Neural progenitor cell (in vitro differentiated cells): Measurements from ENCODE around the gene TNFRSF13B.

Source experiments
- EZH2 ChIP-seq: fragments of 200-600 bp; sonication (generic); IDR thresholded peaks from 2 replicates; pipeline ENCODE4 v1.6.1; 2017; ENCODE audit warnings: antibody characterized with exemption, mild to moderate bottlenecking, moderate library complexity
- EZH2phosphoT487 ChIP-seq: fragments of 200-600 bp; sonication (generic); IDR thresholded peaks from 2 replicates; pipeline ENCODE4 v1.6.1; 2017; ENCODE audit warnings: antibody characterized with exemption
- TF ChIP-seq, protein P1 (sequence below): fragments of 200-600 bp; sonication (generic); IDR thresholded peaks from 2 replicates; pipeline ENCODE4 v1.5.1; 2017; ENCODE audit warnings: antibody characterized with exemption, mild to moderate bottlenecking

DNA sequence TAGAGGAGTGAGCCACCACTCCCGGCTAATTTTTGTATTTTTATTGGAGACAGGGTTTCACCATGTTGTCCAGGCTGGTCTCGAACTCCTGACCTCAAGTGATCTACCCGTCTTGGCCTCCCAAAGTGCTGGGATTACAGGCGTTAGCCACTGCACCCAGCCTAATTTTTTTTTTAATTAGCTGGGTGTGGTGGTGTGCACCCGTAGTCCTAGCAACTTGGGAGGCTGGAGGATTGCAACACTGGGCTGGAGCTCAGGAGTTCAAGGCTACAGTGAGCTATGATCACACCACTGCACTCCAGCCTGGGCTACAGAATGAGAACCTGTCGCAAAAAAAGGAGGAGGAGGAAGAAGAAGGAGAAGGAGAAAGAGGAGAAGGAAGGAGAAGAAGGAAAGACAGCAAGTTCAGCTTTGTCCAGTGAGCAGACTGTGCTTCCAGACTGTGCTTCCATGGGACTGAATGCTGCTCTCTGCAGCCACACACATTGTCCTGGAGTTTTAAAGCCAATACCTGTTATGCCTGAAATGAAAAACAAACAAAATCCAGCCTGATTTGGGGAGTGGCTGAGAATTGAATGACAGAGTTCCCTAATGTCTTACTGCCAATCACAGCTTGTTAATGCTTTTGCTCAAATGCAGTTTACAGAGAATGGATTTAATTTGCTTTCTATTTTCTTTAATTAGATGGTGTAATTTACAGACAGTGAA, 2.8 kb upstream of the TNFRSF13B start:
- TF ChIP-seq, protein P1, sequence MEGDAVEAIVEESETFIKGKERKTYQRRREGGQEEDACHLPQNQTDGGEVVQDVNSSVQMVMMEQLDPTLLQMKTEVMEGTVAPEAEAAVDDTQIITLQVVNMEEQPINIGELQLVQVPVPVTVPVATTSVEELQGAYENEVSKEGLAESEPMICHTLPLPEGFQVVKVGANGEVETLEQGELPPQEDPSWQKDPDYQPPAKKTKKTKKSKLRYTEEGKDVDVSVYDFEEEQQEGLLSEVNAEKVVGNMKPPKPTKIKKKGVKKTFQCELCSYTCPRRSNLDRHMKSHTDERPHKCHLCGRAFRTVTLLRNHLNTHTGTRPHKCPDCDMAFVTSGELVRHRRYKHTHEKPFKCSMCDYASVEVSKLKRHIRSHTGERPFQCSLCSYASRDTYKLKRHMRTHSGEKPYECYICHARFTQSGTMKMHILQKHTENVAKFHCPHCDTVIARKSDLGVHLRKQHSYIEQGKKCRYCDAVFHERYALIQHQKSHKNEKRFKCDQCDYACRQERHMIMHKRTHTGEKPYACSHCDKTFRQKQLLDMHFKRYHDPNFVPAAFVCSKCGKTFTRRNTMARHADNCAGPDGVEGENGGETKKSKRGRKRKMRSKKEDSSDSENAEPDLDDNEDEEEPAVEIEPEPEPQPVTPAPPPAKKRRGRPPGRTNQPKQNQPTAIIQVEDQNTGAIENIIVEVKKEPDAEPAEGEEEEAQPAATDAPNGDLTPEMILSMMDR: no peak
- TF ChIP-seq EZH2: no peak
- no peak for TF ChIP-seq EZH2phosphoT487
